ENCODE data around the gene DCAF11.

DCAF11 gene

DNA sequence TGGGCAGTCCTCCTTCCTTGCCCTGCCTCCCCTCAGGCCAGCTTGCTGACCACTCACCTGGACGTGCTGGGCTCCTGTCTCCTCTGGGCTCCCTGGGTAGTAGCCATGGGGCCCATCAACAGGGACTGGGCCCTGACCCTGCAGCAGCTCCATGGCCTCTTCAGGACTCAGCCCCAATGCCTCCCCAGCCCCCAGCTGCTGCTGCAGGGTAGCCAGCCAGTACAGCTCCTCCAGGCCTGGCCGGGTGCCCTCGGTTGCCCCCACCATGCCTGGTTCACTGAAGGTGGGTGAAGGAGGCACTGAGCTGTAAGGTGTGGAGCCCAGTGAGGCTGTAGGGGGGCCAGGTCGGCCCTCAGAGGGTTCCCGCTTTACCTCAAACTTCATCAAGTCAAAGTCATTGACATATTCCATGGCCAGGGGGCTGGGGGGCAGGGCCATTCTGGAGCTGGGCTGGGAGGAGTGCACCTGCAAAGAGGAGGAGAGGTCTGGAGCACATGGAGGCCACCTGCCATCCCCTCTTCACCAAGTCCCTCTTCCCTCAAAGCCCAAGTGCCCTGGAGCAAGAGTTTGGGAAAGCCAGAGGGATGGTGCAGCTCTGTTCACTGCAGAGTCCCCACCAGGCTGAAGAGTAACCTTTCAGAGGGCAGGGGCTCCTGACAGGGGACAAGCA lies 32.0 kb upstream of the DCAF11 start:
- H4K20me1 ChIP-seq (ENCODE audit: low read depth, low read length), result no peaks in the 10 kb centered on the region
- H3K27me3 ChIP-seq (ENCODE audit: low read length), result no peaks in the 10 kb centered on the region
- H3K9me3 ChIP-seq (ENCODE audit: insufficient read depth, low read length), result no peaks in the 10 kb centered on the region
- 0 out of 2 replicates have a peak, but pooled peaks cover 3% of the 10 kb centered on the region for H3F3A ChIP-seq (ENCODE audit: insufficient read depth)
- H3K9me2 ChIP-seq (replicated peaks; ENCODE audit: insufficient read depth, low read length), result no peaks in the 10 kb centered on the region
- no peak overlapping the region for H3K4me3 ChIP-seq (ENCODE audit: insufficient read depth, low read length, poor library complexity, severe bottlenecking)
- no peaks in the 10 kb centered on the region for H3K36me3 ChIP-seq (ENCODE audit: low read length)
- H2AFZ ChIP-seq (ENCODE audit: low read depth, low read length, severe bottlenecking), result no peak overlapping the region
- no peak overlapping the region for H3K9ac ChIP-seq (ENCODE audit: low read length)
- TF ChIP-seq EZH2phosphoT487 (conservative IDR thresholded peaks at IDR 0.05; ENCODE audit: low read length), result no peak
- TF ChIP-seq, protein P1, sequence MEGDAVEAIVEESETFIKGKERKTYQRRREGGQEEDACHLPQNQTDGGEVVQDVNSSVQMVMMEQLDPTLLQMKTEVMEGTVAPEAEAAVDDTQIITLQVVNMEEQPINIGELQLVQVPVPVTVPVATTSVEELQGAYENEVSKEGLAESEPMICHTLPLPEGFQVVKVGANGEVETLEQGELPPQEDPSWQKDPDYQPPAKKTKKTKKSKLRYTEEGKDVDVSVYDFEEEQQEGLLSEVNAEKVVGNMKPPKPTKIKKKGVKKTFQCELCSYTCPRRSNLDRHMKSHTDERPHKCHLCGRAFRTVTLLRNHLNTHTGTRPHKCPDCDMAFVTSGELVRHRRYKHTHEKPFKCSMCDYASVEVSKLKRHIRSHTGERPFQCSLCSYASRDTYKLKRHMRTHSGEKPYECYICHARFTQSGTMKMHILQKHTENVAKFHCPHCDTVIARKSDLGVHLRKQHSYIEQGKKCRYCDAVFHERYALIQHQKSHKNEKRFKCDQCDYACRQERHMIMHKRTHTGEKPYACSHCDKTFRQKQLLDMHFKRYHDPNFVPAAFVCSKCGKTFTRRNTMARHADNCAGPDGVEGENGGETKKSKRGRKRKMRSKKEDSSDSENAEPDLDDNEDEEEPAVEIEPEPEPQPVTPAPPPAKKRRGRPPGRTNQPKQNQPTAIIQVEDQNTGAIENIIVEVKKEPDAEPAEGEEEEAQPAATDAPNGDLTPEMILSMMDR (IDR thresholded peaks at IDR 0.05; ENCODE audit: insufficient read depth, low read length, poor library complexity, severe bottlenecking), result no peak
- no peak overlapping the region for H3K4me2 ChIP-seq (ENCODE audit: low read depth, low read length, poor library complexity, severe bottlenecking)
- no peaks in the 10 kb centered on the region for H3K79me2 ChIP-seq (ENCODE audit: insufficient read depth, low read length)
- H3K27ac ChIP-seq (ENCODE audit: low read depth, low read length), result no peak overlapping the region

DNA sequence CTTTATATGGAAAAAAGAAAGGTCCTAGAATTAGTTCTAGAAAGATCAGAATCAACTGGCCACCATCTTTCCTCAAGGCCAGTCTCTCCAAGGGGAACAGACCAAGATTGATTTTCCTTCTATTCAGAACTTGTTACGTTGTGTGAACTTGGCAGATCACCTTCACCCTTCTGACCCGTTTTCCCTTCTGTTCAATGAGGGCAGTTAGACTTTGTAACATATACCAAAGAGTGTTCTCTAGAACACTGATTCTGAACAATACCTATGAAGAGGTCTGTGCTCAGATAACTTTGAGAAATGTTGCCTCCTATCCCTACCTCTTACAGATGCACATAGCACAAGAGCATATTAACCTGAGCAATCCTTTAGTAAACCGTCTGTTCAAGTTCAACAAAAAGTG lies 31.1 kb upstream of the DCAF11 start:
- no peaks in the 10 kb centered on the region for H3K79me2 ChIP-seq (ENCODE audit: insufficient read depth, low read length)
- H3K36me3 ChIP-seq (ENCODE audit: low read length), result no peaks in the 10 kb centered on the region
- H3K9me2 ChIP-seq (replicated peaks; ENCODE audit: insufficient read depth, low read length), result no peaks in the 10 kb centered on the region
- no peaks in the 10 kb centered on the region for H3K9me3 ChIP-seq (ENCODE audit: insufficient read depth, low read length)
- no peak overlapping the region for H3K9ac ChIP-seq (ENCODE audit: low read length)
- no peak overlapping the region for H2AFZ ChIP-seq (ENCODE audit: low read depth, low read length, severe bottlenecking)
- no peaks in the 10 kb centered on the region for H3K27me3 ChIP-seq (ENCODE audit: low read length)
- no peak overlapping the region for H3K4me2 ChIP-seq (ENCODE audit: low read depth, low read length, poor library complexity, severe bottlenecking)
- TF ChIP-seq, protein P1 (IDR thresholded peaks at IDR 0.05; ENCODE audit: insufficient read depth, low read length, poor library complexity, severe bottlenecking), result no peak
- no peak for TF ChIP-seq EZH2phosphoT487 (conservative IDR thresholded peaks at IDR 0.05; ENCODE audit: low read length)
- 0 out of 2 replicates have a peak, but pooled peaks cover 3% of the 10 kb centered on the region for H3F3A ChIP-seq (ENCODE audit: insufficient read depth)
- no peak overlapping the region for H3K4me3 ChIP-seq (ENCODE audit: insufficient read depth, low read length, poor library complexity, severe bottlenecking)
- no peak overlapping the region for H3K27ac ChIP-seq (ENCODE audit: low read depth, low read length)
- H4K20me1 ChIP-seq (ENCODE audit: low read depth, low read length), result no peaks in the 10 kb centered on the region

DNA sequence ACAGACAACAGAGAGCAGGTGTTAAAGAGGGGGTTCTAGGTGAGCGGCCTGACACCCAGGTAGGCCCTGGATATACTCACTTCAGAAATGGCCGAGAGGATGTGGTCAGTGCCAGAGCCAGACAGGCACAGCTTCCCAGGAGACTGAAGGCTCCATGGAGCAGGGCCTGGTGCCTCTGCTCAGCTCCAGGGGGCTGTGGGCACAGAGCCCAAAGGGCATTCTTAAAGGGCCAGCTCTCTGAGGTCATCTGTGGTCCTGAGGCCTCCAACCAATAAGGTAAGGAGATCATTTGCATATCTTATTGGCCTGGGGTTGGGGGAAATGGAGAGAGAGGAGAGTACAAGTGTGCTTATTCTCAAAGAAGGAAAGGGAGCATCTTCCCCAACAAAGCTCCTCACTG lies 30.1 kb upstream of the DCAF11 start:
- no peak overlapping the region for H3K27ac ChIP-seq (ENCODE audit: low read depth, low read length)
- H3K27me3 ChIP-seq (ENCODE audit: low read length), result no peaks in the 10 kb centered on the region
- no peaks in the 10 kb centered on the region for H3K9me2 ChIP-seq (replicated peaks; ENCODE audit: insufficient read depth, low read length)
- no peaks in the 10 kb centered on the region for H3K9me3 ChIP-seq (ENCODE audit: insufficient read depth, low read length)
- H3F3A ChIP-seq (ENCODE audit: insufficient read depth), result 0 out of 2 replicates have a peak, but pooled peaks cover 3% of the 10 kb centered on the region
- no peak overlapping the region for H3K4me3 ChIP-seq (ENCODE audit: insufficient read depth, low read length, poor library complexity, severe bottlenecking)
- no peak overlapping the region for H3K9ac ChIP-seq (ENCODE audit: low read length)
- H3K4me2 ChIP-seq (ENCODE audit: low read depth, low read length, poor library complexity, severe bottlenecking), result no peak overlapping the region
- TF ChIP-seq, protein P1 (IDR thresholded peaks at IDR 0.05; ENCODE audit: insufficient read depth, low read length, poor library complexity, severe bottlenecking), result no peak
- no peak for TF ChIP-seq EZH2phosphoT487 (conservative IDR thresholded peaks at IDR 0.05; ENCODE audit: low read length)
- no peaks in the 10 kb centered on the region for H3K79me2 ChIP-seq (ENCODE audit: insufficient read depth, low read length)
- no peaks in the 10 kb centered on the region for H3K36me3 ChIP-seq (ENCODE audit: low read length)
- H2AFZ ChIP-seq (ENCODE audit: low read depth, low read length, severe bottlenecking), result no peak overlapping the region
- H4K20me1 ChIP-seq (ENCODE audit: low read depth, low read length), result no peaks in the 10 kb centered on the region
